ENCODE data around the gene PAK4. TPM values are rescaled to one million over a fixed set of nuclear protein-coding genes. Genes with fewer than 3 reads are reported as not detected.
"Not testable (repeated sequence)": the region's sequence is repeated elsewhere in the genome, so short reads cannot be mapped to it uniquely, and the experiment has no call there.

Gene PAK4
- total RNA-seq, 1 experiment from 2014 or later, result 8.5 TPM

DNA sequence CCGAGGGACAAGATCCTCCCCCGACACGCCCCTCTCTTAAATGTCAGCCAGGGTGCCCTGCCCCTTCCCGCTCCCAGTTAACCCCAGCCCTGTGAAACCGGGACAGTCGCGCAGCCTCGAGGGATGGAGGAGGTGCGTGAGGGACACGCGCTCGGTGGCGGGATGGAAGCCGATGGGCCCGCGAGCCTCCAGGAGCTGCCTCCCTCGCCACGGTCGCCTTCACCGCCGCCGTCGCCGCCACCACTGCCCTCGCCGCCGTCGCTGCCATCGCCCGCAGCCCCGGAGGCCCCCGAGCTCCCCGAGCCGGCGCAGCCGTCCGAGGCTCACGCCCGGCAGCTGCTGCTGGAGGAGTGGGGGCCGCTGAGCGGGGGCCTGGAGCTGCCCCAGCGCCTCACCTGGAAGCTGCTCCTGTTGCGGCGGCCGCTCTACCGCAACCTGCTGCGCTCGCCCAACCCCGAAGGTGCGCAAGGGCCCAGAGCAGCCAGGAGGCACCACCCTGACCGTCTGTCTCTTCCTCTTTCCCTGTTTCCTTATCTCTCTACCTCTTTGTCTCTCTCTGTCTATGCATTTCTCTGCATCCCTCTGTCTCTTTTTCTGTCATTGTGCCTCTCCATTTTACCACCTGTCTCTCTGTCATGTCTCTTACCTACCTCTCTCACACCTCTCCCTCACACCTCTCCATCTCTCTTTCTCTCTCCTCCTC is 71.4 kb downstream of the PAK4 start, which contains the start of gene NCCRP1:
Gene NCCRP1, plus strand, starts transcription at position 105 of the 703 bp plus-strand sequence. Its CDS starts 19 bp downstream, at position 124.
- no peak for DNase-seq
- H3K27me3 ChIP-seq, result peaks cover 3% of the 10 kb centered on the region; the same call in 1 of the 2 replicates
- no peak within 1 kb of the TSS for H3K4me3 ChIP-seq
- no peaks in the 10 kb centered on the region for H3K9me3 ChIP-seq
- H3K36me3 ChIP-seq, result no peaks in the 10 kb centered on the region

DNA sequence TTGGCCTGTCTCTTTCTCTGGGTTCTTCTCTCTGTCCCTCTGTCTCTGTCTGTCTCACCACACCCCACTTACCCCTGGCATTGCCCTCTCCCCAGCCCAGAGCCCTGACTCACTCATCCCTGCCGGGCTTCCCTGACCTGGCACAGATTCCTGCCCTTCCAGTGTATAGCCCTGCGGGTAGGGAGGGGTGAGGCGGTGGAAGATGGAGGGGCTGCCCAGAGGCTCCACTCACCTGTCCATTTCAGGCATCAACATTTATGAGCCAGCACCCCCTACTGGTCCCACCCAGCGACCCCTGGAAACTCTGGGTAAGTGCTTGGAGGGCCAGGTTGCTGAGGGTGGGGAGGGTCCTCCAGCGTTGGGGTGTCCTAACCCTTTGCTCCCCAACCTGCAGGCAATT is 72.2 kb downstream of the PAK4 start:
- Histone ChIP-seq H3K9me3 (no peaks in the 10 kb centered on the region), H3K36me3 (no peaks in the 10 kb centered on the region), H3K27me3 (peaks cover 3% of the 10 kb centered on the region; the same call in 1 of the 2 replicates), H3K4me3 (no peak overlapping the region)
- peak; percentile 63 for DNase-seq

DNA sequence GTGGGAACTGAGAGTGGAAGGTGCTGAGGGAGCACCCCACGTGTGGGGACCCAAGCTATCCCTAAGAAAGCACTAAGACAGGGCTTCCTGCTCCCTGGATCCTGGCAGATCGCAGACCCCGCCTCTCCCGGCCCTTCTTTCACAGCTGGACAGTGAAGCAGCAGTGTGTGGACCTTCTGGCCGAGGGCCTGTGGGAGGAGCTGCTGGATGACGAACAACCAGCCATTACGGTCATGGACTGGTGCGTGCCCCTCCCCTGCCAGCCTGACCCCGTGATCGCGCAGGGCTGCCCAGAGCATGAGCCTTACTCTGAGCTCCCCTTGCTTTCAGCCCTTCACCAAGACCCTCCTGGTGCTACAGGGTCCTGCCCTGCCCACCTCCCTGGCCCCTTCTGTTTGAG is 73.4 kb downstream of the PAK4 start:
- no peaks in the 10 kb centered on the region for H3K9me3 ChIP-seq
- DNase-seq, result peak; percentile 87
- no peak overlapping the region for H3K4me3 ChIP-seq
- H3K36me3 ChIP-seq, result no peaks in the 10 kb centered on the region
- peaks cover 3% of the 10 kb centered on the region; the same call in 1 of the 2 replicates for H3K27me3 ChIP-seq

DNA sequence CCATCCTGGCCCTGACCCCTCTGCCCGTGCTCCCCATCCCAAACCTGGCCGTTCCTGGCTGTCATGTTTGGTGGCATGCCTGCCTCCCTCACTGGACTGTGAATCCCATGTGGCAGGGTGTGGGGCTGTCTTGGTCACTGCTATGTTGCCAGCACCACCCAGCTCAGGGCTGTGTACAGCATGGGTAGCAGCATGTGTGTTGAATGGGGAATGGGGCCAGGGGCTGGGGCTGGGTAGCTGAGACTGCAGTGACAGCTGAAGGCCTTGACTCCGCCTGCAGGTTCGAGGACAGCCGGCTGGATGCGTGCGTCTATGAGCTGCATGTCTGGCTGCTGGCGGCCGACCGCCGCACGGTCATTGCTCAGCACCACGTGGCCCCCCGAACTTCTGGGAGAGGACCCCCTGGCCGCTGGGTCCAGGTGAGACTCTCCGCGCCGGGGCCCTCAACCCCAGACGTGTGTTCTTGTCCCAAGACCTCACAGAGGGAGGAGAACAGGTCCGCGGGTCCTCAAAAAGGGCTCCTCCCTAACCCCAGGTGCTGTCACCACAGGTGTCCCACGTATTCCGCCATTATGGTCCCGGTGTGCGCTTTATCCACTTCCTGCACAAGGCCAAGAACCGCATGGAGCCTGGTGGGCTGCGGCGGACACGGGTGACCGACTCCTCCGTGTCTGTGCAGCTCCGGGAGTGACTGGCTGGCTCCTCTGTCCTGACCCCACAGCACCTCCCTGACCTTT is 74.6 kb downstream of the PAK4 start:
- no peak for DNase-seq
- Histone ChIP-seq H3K36me3 (no peaks in the 10 kb centered on the region), H3K9me3 (no peaks in the 10 kb centered on the region), H3K4me3 (no peak overlapping the region), H3K27me3 (no peaks in the 10 kb centered on the region; the same call in 1 of the 2 replicates)

DNA sequence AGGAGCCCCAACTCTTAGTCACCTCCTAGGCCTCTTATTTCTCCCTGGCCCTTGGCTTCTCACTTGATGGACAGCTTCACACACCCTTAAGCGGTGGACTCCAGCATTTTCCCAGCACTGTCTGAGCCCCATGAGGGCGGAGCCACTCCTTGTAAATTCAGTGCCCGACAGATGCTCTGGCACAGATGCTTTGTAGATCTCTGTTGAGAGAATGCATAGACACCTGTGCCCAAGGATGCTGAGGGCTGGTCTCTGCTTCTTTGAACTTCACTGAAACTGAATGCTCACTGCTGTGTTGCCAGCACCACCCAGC is 75.2 kb downstream of the PAK4 start:
- Histone ChIP-seq H3K9me3 (no peaks in the 10 kb centered on the region), H3K27me3 (no peaks in the 10 kb centered on the region; the same call in 1 of the 2 replicates), H3K4me3 (no peak overlapping the region), H3K36me3 (no peaks in the 10 kb centered on the region)
- DNase-seq, result no peak

DNA sequence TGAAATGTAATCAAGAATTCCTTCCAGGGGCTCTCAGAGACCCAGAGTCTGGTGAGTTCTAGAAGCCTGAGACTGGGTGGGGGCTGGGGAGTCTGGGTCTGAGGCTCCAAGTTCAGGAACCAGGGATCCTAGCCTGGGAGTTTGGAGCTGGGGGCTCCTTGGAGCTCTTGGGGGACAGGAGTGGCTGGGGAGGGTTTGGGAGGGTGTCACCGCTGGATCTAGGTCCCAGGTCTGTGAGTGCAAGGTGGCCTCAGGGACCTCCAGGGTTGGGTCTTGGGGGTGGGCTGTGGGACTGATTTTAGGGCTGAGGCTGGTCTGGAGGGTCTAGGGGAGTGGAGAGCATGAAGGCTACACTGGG is 77.4 kb downstream of the PAK4 start:
- Histone ChIP-seq H3K27me3 (no peaks in the 10 kb centered on the region), H3K9me3 (no peaks in the 10 kb centered on the region), H3K4me3 (no peak overlapping the region), H3K36me3 (no peaks in the 10 kb centered on the region)
- no peak for DNase-seq

DNA sequence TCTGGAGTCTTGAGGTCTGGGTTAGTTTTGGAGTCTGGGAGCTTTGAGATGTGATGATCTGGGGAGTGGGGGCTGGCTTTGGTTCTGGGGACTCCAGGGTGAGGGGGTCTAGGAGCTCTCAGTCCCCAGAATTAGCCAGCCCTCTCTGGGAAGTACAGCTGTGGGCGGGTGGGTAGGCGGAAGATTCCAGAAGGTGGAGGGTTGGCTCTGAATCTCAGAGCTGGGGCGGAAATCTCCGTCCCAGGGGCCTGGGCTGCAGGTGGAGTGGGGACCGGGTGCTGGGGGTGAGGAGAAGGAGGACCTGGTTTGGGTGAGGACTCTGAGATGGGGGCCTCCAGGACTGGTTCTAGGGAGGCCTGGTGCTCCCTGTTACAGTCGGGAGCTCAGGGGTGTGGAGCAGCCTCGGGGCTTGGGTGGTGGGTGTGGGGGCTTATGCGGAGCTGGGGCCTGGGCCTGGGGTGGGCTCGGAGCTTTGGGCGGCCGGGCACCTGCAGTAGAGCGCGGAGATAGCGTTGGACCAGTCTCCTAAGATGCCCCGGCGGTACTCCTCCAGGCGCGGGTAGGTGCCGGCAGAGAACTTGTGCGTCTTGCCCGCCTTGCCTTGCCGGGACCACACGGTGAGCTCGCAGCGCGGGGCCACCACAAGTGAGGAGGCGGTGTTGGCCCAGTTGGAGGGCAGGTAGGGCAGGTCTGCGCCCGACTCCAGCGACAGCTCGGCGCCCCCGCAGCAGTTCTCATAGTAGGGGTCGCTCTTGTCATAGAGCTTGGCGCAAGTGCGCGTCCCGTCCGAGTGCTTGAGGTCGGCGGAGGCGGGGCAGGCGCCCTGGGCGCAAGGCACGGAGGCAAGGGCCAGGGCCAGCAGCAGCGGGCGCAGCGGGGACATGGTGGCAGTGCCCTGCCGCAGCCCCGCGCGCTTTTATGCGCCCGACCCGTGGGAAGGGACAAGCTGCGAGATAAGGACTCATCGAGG is 78.1 kb downstream of the PAK4 start, which contains the start of gene SYCN:
Gene SYCN, minus strand, starts transcription at position 892 of the 970 bp plus-strand sequence. Its CDS starts 9 bp downstream, at position 883.
- H3K9me3 ChIP-seq, result no peaks in the 10 kb centered on the region
- H3K36me3 ChIP-seq, result no peaks in the 10 kb centered on the region
- no peak for DNase-seq
- H3K4me3 ChIP-seq, result no peak within 1 kb of the TSS
- H3K27me3 ChIP-seq, result no peaks in the 10 kb centered on the region

DNA sequence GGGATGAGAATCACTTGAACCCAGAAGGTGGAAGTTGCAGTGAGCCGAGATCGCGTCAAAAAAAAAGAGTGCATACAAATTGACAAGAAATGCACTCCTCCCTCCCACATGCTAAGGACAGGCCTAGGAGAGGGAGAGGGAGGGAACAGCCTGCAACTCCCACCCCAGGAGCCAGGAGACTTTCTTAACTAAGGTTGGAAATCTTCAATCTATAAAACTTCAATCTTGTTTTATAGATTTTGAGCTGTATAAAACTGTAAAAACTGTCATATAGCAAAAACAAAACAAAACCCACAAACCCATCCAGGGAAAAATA is 79.8 kb downstream of the PAK4 start:
- Histone ChIP-seq H3K36me3 (no peaks in the 10 kb centered on the region), H3K4me3 (no peak overlapping the region), H3K27me3 (no peaks in the 10 kb centered on the region), H3K9me3 (no peaks in the 10 kb centered on the region)
- no peak for DNase-seq

DNA sequence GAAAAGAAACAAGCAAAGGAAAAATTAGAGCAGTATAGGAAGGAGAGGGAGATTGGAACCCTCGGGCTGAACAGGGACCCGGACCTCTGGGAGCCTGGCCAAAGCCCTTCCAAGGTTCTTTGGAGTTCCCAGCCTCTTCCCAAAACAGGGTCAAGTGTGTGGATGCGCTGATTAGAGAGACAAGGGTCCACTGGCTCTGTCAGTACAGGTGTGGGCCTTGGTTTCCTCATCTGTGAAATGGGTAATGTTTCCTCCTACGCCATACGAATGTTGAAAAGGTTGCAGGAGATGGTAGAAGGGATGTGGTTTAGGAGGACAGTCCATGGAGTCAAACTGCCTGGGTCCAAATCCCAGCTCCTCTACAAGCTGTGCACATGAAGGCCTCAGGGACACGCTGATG is 80.5 kb downstream of the PAK4 start:
- DNase-seq, result no peak
- no peaks in the 10 kb centered on the region for H3K27me3 ChIP-seq
- no peak overlapping the region for H3K4me3 ChIP-seq
- H3K36me3 ChIP-seq, result no peaks in the 10 kb centered on the region
- no peaks in the 10 kb centered on the region for H3K9me3 ChIP-seq

DNA sequence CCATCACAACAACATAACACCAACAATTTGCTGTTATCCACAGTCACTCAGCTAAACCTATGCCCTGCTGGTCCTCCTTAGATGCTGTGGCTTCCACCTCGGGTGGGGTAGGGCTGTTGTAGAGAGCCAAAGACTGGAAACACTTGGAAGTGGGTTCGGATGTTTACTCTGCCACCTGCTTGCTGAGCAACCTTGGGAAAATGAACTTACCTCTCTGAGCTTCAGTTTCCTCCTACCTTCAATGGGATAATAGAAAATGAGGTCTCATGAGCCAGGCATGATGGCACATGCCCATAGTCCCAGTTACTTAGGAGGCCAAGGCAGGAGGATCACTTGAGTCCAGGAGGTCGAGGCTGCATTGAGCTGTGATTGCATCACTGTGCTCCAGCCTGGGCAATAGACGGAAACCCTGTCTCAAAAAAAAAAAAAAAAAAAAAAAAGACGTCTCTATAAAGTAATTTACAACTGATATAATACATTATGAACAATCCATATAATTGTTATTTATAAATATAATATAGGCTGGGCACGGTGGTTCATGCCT is 81.8 kb downstream of the PAK4 start:
- no peak for DNase-seq
- no peaks in the 10 kb centered on the region for H3K9me3 ChIP-seq
- no peaks in the 10 kb centered on the region for H3K27me3 ChIP-seq
- no peaks in the 10 kb centered on the region for H3K36me3 ChIP-seq
- H3K4me3 ChIP-seq, result no peak overlapping the region

DNA sequence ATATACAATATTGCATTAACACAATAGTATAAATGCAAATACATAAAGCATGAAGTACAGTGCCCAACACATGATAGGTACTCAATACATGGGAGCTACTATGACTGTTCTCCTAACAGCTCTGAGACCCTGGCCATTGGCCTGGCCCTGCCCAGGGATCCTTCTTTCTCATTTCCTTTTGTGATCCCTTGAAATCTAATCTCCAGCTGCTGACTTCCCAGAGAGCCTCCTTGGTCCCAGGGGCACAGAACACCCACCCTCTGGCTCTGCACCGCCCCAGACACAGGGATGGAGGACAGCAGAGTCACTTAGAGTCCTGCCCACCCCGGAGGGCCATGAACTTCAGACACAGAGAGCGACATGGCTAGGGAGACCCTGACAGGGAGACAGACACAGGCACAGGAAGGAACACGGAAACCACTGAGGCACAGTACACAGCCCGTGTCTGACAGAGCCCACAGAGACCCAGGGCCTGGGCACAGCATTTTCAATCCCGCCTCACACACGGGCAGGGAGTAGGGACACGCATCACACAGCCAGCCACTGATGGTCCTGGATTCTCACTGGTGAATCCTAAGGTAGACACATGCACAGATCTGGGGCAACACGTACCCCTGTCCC is 82.7 kb downstream of the PAK4 start:
- H3K36me3 ChIP-seq, result no peaks in the 10 kb centered on the region
- no peak overlapping the region for H3K4me3 ChIP-seq
- DNase-seq, result no peak
- no peaks in the 10 kb centered on the region for H3K27me3 ChIP-seq
- no peaks in the 10 kb centered on the region for H3K9me3 ChIP-seq

DNA sequence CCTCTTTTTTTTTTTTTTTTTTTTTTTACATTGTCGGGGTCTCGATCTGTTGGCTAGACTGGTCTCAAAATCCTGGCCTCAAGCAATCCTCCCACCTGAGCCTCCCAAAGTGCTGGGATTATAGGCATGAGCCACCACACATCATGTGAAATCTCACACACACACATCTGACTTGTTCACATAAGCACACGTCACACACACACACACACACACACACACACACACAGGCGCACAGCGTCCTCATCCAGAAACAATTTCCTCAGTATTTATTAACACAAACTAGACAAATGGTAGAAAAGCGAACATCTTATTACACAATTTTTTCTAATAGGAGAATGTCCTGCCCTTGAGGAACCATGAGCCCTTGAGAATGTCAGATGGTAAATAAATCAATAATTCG is 83.6 kb downstream of the PAK4 start:
- Histone ChIP-seq H3K4me3 (no peak overlapping the region), H3K27me3 (no peaks in the 10 kb centered on the region), H3K36me3 (no peaks in the 10 kb centered on the region), H3K9me3 (no peaks in the 10 kb centered on the region)
- no peak for DNase-seq

DNA sequence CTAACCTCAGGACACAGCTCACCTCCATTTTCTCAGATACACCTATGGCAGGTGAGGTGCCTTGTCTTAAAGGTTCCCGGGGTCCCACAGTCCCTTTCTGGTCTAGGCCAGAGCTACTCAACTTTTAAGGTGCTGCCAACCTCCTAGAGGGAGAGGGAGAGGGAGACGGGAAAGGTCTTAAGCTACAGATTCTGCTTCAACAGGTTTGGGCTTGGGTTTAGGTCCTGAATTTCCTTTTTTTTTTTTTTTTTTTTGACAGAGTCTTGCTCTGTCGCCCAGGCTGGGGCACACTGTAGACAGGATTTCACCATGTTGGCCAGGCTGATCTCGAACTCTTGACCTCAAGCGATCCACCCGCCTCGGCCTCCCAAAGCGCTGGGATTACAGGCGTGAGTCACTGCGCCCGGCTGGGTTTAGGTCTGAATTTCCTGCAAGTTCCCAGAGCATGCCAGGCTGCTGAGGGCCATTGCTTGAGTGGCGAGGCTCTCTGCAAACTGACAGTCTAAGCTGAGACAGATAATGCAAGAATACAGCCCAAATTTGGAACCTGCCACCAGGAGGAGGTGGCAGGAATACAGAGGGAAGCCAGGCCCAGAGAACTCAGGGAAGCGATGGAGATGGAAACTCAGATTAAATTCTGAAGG is 86.3 kb downstream of the PAK4 start:
- DNase-seq, result peak; percentile 69
- H3K36me3 ChIP-seq, result no peaks in the 10 kb centered on the region

DNA sequence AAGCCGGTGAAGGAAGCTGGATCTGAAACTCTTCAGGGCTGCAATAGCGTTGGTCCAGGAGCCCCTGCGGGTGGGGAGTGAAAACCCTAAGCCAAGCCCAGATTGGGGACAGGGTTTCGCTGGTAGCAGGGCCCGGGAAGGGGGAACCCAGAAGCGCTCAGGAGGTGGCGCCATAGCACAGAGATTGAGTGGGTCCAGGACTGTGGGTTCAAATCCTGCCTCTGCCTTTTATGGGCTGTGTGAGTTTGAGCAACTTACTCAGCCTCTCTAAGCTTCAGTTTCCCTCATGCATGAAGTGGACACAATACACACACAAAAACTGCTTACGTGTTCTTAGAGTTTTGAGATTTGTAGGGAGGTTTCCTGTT is 86.8 kb downstream of the PAK4 start:
- no peaks in the 10 kb centered on the region for H3K36me3 ChIP-seq
- H3K4me3 ChIP-seq, result no peak overlapping the region
- peak; percentile 15 for DNase-seq
- H3K9me3 ChIP-seq, result no peaks in the 10 kb centered on the region
- H3K27me3 ChIP-seq, result no peaks in the 10 kb centered on the region

More for the DNA sequence above, 86.3 kb downstream of the PAK4 start:
- Histone ChIP-seq H3K9me3 (no peaks in the 10 kb centered on the region), H3K4me3 (no peak overlapping the region), H3K27me3 (no peaks in the 10 kb centered on the region)

DNA sequence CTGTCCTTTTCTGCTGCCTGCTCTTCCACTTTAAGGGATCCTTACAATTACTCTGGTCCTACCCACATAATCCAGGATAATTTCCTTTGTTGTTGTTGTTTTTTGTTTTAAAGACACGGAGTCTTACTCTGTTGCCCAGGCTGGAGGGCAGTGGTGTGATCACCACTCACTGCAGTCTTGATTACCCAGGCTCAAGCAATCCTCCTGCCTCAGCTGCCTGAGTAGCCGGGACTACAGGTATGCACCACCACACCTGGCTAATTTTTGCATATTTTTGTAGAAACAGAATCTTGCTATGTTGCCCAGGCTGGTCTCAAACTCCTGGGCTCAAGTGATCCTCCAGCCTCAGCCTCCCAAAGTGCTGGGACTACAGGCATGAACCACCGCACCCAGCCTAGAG is 89.7 kb downstream of the PAK4 start:
- H3K36me3 ChIP-seq, DNase-seq, H3K9me3 ChIP-seq, H3K27me3 ChIP-seq, H3K4me3 ChIP-seq: not testable (repeated sequence)

DNA sequence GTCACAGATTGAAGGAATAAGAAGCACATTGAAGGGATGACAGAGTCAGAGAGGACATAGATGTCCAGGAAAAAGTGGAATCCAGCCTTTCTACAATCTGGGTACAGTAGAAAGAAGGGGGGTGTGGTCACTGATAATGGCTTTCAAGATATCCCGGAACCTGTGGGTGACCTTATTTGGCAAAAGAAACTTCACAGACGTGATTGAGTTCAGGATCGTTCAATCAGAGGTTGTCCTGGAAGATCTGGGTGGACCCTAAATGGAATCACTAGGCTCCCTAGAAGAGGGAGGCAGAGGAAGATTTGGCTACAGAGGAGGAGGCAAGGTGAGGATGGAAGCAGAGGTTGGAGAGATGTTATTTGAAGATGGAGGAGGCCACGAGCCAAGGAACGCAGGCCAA is 91.5 kb downstream of the PAK4 start:
- Histone ChIP-seq H3K27me3 (no peaks in the 10 kb centered on the region; the same call in 1 of the 2 replicates), H3K4me3 (no peak overlapping the region), H3K36me3 (no peaks in the 10 kb centered on the region), H3K9me3 (no peaks in the 10 kb centered on the region)
- no peak for DNase-seq

Measured in MG63 (cell line).